Activated CD4-positive, alpha-beta memory T cell treated with anti-CD3 and anti-CD28 coated beads for 36 hours (primary cell): ENCODE measurements around the gene CFAP119. TPM values are rescaled to one million over a fixed set of nuclear protein-coding genes. Genes with fewer than 3 reads are reported as not detected.

Experiments used
- CTCF ChIA-PET: fragments of 350-600 bp; sonication (Branson Sonifier 250); formaldehyde crosslinking; loops from one replicate; lab custom pipeline; 2021; ENCODE audit warnings: antibody characterized with exemption, inconsistent platforms; lab: Charles Lee
- POLR2A ChIA-PET: fragments of 350-600 bp; sonication (Branson Sonifier 250); formaldehyde crosslinking; loops from one replicate; lab custom pipeline; 2021; ENCODE audit warnings: antibody characterized with exemption; lab: Charles Lee
- DNase-seq: peaks from one replicate; pipeline ENCODE4 v3.0.0-alpha.2; 2020
- H3K27ac Mint-ChIP-seq: one replicate; pipeline ENCODE4 v1.8.0; 2021; ENCODE audit warnings: mixed read lengths
- H3K27me3 Mint-ChIP-seq: one replicate; pipeline ENCODE4 v1.8.0; 2021; ENCODE audit warnings: mixed read lengths
- H3K36me3 Mint-ChIP-seq: one replicate; pipeline ENCODE4 v1.8.0; 2021; ENCODE audit warnings: mixed read lengths
- H3K4me1 Mint-ChIP-seq: one replicate; pipeline ENCODE4 v1.8.0; 2021; ENCODE audit warnings: low read depth, mixed read lengths
- H3K4me3 Mint-ChIP-seq: one replicate; pipeline ENCODE4 v1.8.0; 2021; ENCODE audit warnings: mild to moderate bottlenecking, mixed read lengths
- H3K9me3 Mint-ChIP-seq: one replicate; pipeline ENCODE4 v1.8.0; 2021; ENCODE audit warnings: mixed read lengths
- intact Hi-C: fragments of 100-400 bp; cut with micrococcal nuclease; formaldehyde crosslinking; loops from one replicate; pipeline ENCODE4 v1.15.1; 2023
- total RNA-seq, 2 experiments: library from RNA; stranded (reverse); gene quantifications; one replicate each; pipeline ENCODE4 v1.2.3, GENCODE V29; 2021

The CFAP119 gene
- total RNA-seq, 2 experiments from 2014 or later, result 3.8 to 4.9 TPM

- Mint-ChIP-seq H3K4me3 (no peak overlapping the region), H3K36me3 (peaks cover 59% of the 10 kb centered on the region), H3K4me1 (peaks cover 9% of the 10 kb centered on the region), H3K27me3 (no peaks in the 10 kb centered on the region), H3K9me3 (no peaks in the 10 kb centered on the region), H3K27ac (no peak overlapping the region)
- DNase-seq, result no peak
- CTCF ChIA-PET, result no interaction called here
- POLR2A ChIA-PET, result no interaction called here
- intact Hi-C loops, result no loop called here
Observed at GRCh38 chr16:30728321-30728720, 33.5 kb downstream of the CFAP119 start.

- ChIA-PET CTCF (no interaction called here), POLR2A (no interaction called here)
- Mint-ChIP-seq H3K36me3 (peaks cover 71% of the 10 kb centered on the region), H3K9me3 (no peaks in the 10 kb centered on the region), H3K27ac (no peak overlapping the region), H3K4me3 (no peak overlapping the region), H3K4me1 (peaks cover 4% of the 10 kb centered on the region), H3K27me3 (no peaks in the 10 kb centered on the region)
- DNase-seq, result no peak
- intact Hi-C loops, result no loop called here
Observed at GRCh38 chr16:30725418-30725792, 36.5 kb downstream of the CFAP119 start.

GRCh38 chr16:30724641-30725417, 37.0 kb downstream of the CFAP119 start:
- no peak for DNase-seq
- Mint-ChIP-seq H3K27me3 (no peaks in the 10 kb centered on the region), H3K4me1 (peaks cover 4% of the 10 kb centered on the region), H3K9me3 (no peaks in the 10 kb centered on the region), H3K27ac (peak overlapping the region; percentile 42), H3K36me3 (peaks cover 71% of the 10 kb centered on the region), H3K4me3 (no peak overlapping the region)
- POLR2A ChIA-PET, result no interaction called here
- intact Hi-C loops, result no loop called here
- CTCF ChIA-PET, result no interaction called here

- Mint-ChIP-seq H3K36me3 (peaks cover 69% of the 10 kb centered on the region), H3K4me1 (peaks cover 4% of the 10 kb centered on the region), H3K4me3 (no peak overlapping the region), H3K9me3 (no peaks in the 10 kb centered on the region), H3K27me3 (no peaks in the 10 kb centered on the region), H3K27ac (peak overlapping the region; percentile 58)
- CTCF ChIA-PET, result interaction anchor here (0.7 kb wide), 1 partner anchor 91 kb away, joined by 3 read pairs; no protein-coding TSS in a partner anchor
- POLR2A ChIA-PET, result interaction anchor here (0.6 to 1.2 kb wide), 2 partner anchors 11 to 12 kb away, joined by 3 read pairs; no protein-coding TSS in a partner anchor
- no peak for DNase-seq
- intact Hi-C loops, result no loop called here
Observed at GRCh38 chr16:30723725-30724355, 38.0 kb downstream of the CFAP119 start.

GRCh38 chr16:30722916-30723315, 38.9 kb downstream of the CFAP119 start:
- ChIA-PET CTCF (no interaction called here), POLR2A (no interaction called here)
- Mint-ChIP-seq H3K27ac (no peak overlapping the region), H3K9me3 (no peaks in the 10 kb centered on the region), H3K4me1 (peaks cover 3% of the 10 kb centered on the region), H3K27me3 (no peaks in the 10 kb centered on the region), H3K4me3 (no peak overlapping the region), H3K36me3 (peaks cover 63% of the 10 kb centered on the region)
- no peak for DNase-seq
- intact Hi-C loops, result no loop called here

- DNase-seq, result no peak
- ChIA-PET POLR2A (no interaction called here), CTCF (no interaction called here)
- intact Hi-C loops, result no loop called here
- Mint-ChIP-seq H3K4me1 (peaks cover 2% of the 10 kb centered on the region), H3K27me3 (no peaks in the 10 kb centered on the region), H3K9me3 (no peaks in the 10 kb centered on the region), H3K4me3 (no peak overlapping the region), H3K36me3 (peaks cover 61% of the 10 kb centered on the region), H3K27ac (no peak overlapping the region)
Observed at GRCh38 chr16:30722443-30722842, 39.4 kb downstream of the CFAP119 start.

GRCh38 chr16:30721606-30722005, 40.3 kb downstream of the CFAP119 start:
- Mint-ChIP-seq H3K4me3 (no peak overlapping the region), H3K36me3 (peaks cover 65% of the 10 kb centered on the region), H3K4me1 (peaks cover 7% of the 10 kb centered on the region), H3K27me3 (no peaks in the 10 kb centered on the region), H3K27ac (no peak overlapping the region), H3K9me3 (no peaks in the 10 kb centered on the region)
- no peak for DNase-seq
- POLR2A ChIA-PET, result no interaction called here
- intact Hi-C loops, result no loop called here
- CTCF ChIA-PET, result no interaction called here

GRCh38 chr16:30721167-30721566, 40.7 kb downstream of the CFAP119 start:
- intact Hi-C loops, result no loop called here

GRCh38 chr16:30720694-30721093, 41.2 kb downstream of the CFAP119 start:
- H3K27ac Mint-ChIP-seq, result no peak overlapping the region
- POLR2A ChIA-PET, result no interaction called here
- no peak overlapping the region for H3K4me3 Mint-ChIP-seq
- H3K27me3 Mint-ChIP-seq, result no peaks in the 10 kb centered on the region
- H3K4me1 Mint-ChIP-seq, result peaks cover 16% of the 10 kb centered on the region
- DNase-seq, result no peak
- intact Hi-C loops, result no loop called here
- peaks cover 71% of the 10 kb centered on the region for H3K36me3 Mint-ChIP-seq
- no peaks in the 10 kb centered on the region for H3K9me3 Mint-ChIP-seq
- CTCF ChIA-PET, result no interaction called here

More at GRCh38 chr16:30721167-30721566, 40.7 kb downstream of the CFAP119 start:
- Mint-ChIP-seq H3K4me3 (no peak overlapping the region), H3K9me3 (no peaks in the 10 kb centered on the region), H3K27ac (no peak overlapping the region), H3K4me1 (peaks cover 11% of the 10 kb centered on the region), H3K36me3 (peaks cover 69% of the 10 kb centered on the region), H3K27me3 (no peaks in the 10 kb centered on the region)
- no peak for DNase-seq
- CTCF ChIA-PET, result no interaction called here
- POLR2A ChIA-PET, result no interaction called here

- no peak overlapping the region for H3K4me3 Mint-ChIP-seq
- intact Hi-C loops, result no loop called here
- POLR2A ChIA-PET, result no interaction called here
- H3K36me3 Mint-ChIP-seq, result peaks cover 71% of the 10 kb centered on the region
- H3K4me1 Mint-ChIP-seq, result peaks cover 22% of the 10 kb centered on the region
- H3K27ac Mint-ChIP-seq, result no peak overlapping the region
- DNase-seq, result no peak
- no peaks in the 10 kb centered on the region for H3K9me3 Mint-ChIP-seq
- no peaks in the 10 kb centered on the region for H3K27me3 Mint-ChIP-seq
- CTCF ChIA-PET, result no interaction called here
Observed at GRCh38 chr16:30720086-30720485, 41.8 kb downstream of the CFAP119 start.

- Mint-ChIP-seq H3K9me3 (no peaks in the 10 kb centered on the region), H3K27me3 (no peaks in the 10 kb centered on the region), H3K27ac (peak overlapping the region; percentile 97), H3K4me1 (peaks cover 37% of the 10 kb centered on the region), H3K36me3 (peaks cover 65% of the 10 kb centered on the region), H3K4me3 (peak overlapping the region; percentile 42)
- intact Hi-C loops, result loop anchor here (1.0 kb wide), 1 partner anchor 17 kb away; the partner anchor contains the start of gene SRCAP
- ChIA-PET CTCF (no interaction called here), POLR2A (no interaction called here)
- peak; percentile 63 for DNase-seq
Observed at GRCh38 chr16:30715750-30716445, 46.0 kb downstream of the CFAP119 start.

GRCh38 chr16:30711712-30712111, 50.1 kb downstream of the CFAP119 start:
- H3K27ac Mint-ChIP-seq, result no peak overlapping the region
- no peaks in the 10 kb centered on the region for H3K9me3 Mint-ChIP-seq
- intact Hi-C loops, result no loop called here
- POLR2A ChIA-PET, result interaction anchor here (0.9 kb wide), 1 partner anchor 12 kb away, joined by 3 read pairs; no protein-coding TSS in a partner anchor
- DNase-seq, result no peak
- no peak overlapping the region for H3K4me3 Mint-ChIP-seq
- no peaks in the 10 kb centered on the region for H3K27me3 Mint-ChIP-seq
- peaks cover 31% of the 10 kb centered on the region for H3K4me1 Mint-ChIP-seq
- H3K36me3 Mint-ChIP-seq, result peaks cover 78% of the 10 kb centered on the region
- CTCF ChIA-PET, result interaction anchor here (1.2 kb wide), 1 partner anchor 18 kb away, joined by 4 read pairs; no protein-coding TSS in a partner anchor
